ENCODE measurements around the gene HTD2. TPM values are rescaled to one million over a fixed set of nuclear protein-coding genes. Genes with fewer than 3 reads are reported as not detected.
"Not testable (repeated sequence)": the region's sequence is repeated elsewhere in the genome, so short reads cannot be mapped to it uniquely, and the experiment has no call there.

The HTD2 gene
- total RNA-seq, 1 experiment from 2014 or later, result 11.4 TPM

DNA sequence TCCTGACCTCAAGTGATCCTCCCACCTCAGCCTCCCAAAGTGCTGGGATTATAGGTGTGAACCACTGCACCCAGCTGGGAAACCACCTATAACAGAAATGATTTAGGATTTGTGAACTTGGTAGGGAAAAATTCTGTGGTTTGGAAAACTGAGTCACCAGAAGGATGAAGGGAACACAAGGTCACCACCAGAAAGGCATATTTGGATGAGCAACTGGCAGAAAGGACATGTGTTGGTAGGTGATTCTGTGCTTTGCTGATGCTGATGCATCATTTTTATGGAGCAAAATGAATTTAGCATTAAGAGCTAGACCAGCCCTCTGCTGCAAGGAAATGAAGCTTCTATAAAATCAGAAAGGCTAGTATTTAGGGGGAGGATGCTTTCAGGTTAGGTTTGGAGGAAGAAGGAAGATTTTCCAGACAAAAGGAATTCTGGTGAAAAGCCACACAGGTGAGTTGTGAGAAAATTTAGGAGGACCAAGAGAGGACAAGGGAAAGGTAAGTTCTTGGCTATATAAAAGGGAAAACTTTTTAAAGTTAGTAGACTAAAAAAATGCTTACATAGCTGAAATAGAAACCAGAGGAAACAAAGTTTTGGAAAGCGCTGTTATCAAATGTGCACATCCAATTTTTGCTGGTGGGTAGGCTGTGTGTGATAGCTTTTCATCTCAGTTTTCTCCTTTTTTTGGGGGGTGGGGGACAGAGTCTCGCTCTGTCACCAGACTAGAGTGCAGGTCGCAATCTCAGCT lies 30.0 kb downstream of the HTD2 start:
- peaks cover 24% of the 10 kb centered on the region for H3K4me1 Mint-ChIP-seq
- H3K27ac Mint-ChIP-seq, result no peak overlapping the region
- TF ChIP-seq MYBL2 (CRISPR knock-in tag; IDR thresholded peaks at IDR 0.05) (no peak), GTF2I (CRISPR knock-in tag; conservative IDR thresholded peaks at IDR 0.05) (no peak), PRRX2 (CRISPR knock-in tag; IDR thresholded peaks at IDR 0.05) (no peak), SMAD3 (CRISPR knock-in tag; IDR thresholded peaks at IDR 0.05; ENCODE audit: borderline replicate concordance) (no peak), FOXP1 (CRISPR knock-in tag; IDR thresholded peaks at IDR 0.05; ENCODE audit: borderline replicate concordance) (no peak), MXD4 (CRISPR knock-in tag; IDR thresholded peaks at IDR 0.05; ENCODE audit: borderline replicate concordance) (no peak)
- TF ChIP-seq, protein P1, sequence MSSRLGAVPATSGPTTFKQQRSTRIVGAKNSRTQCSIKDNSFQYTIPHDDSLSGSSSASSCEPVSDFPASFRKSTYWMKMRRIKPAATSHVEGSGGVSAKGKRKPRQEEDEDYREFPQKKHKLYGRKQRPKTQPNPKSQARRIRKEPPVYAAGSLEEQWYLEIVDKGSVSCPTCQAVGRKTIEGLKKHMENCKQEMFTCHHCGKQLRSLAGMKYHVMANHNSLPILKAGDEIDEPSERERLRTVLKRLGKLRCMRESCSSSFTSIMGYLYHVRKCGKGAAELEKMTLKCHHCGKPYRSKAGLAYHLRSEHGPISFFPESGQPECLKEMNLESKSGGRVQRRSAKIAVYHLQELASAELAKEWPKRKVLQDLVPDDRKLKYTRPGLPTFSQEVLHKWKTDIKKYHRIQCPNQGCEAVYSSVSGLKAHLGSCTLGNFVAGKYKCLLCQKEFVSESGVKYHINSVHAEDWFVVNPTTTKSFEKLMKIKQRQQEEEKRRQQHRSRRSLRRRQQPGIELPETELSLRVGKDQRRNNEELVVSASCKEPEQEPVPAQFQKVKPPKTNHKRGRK (CRISPR knock-in tag; IDR thresholded peaks at IDR 0.05; ENCODE audit: borderline replicate concordance), result no peak
- TF ChIP-seq, protein P2, sequence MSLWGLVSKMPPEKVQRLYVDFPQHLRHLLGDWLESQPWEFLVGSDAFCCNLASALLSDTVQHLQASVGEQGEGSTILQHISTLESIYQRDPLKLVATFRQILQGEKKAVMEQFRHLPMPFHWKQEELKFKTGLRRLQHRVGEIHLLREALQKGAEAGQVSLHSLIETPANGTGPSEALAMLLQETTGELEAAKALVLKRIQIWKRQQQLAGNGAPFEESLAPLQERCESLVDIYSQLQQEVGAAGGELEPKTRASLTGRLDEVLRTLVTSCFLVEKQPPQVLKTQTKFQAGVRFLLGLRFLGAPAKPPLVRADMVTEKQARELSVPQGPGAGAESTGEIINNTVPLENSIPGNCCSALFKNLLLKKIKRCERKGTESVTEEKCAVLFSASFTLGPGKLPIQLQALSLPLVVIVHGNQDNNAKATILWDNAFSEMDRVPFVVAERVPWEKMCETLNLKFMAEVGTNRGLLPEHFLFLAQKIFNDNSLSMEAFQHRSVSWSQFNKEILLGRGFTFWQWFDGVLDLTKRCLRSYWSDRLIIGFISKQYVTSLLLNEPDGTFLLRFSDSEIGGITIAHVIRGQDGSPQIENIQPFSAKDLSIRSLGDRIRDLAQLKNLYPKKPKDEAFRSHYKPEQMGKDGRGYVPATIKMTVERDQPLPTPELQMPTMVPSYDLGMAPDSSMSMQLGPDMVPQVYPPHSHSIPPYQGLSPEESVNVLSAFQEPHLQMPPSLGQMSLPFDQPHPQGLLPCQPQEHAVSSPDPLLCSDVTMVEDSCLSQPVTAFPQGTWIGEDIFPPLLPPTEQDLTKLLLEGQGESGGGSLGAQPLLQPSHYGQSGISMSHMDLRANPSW (CRISPR knock-in tag; conservative IDR thresholded peaks at IDR 0.05; ENCODE audit: low read depth), result no peak
- TF ChIP-seq, protein P3, sequence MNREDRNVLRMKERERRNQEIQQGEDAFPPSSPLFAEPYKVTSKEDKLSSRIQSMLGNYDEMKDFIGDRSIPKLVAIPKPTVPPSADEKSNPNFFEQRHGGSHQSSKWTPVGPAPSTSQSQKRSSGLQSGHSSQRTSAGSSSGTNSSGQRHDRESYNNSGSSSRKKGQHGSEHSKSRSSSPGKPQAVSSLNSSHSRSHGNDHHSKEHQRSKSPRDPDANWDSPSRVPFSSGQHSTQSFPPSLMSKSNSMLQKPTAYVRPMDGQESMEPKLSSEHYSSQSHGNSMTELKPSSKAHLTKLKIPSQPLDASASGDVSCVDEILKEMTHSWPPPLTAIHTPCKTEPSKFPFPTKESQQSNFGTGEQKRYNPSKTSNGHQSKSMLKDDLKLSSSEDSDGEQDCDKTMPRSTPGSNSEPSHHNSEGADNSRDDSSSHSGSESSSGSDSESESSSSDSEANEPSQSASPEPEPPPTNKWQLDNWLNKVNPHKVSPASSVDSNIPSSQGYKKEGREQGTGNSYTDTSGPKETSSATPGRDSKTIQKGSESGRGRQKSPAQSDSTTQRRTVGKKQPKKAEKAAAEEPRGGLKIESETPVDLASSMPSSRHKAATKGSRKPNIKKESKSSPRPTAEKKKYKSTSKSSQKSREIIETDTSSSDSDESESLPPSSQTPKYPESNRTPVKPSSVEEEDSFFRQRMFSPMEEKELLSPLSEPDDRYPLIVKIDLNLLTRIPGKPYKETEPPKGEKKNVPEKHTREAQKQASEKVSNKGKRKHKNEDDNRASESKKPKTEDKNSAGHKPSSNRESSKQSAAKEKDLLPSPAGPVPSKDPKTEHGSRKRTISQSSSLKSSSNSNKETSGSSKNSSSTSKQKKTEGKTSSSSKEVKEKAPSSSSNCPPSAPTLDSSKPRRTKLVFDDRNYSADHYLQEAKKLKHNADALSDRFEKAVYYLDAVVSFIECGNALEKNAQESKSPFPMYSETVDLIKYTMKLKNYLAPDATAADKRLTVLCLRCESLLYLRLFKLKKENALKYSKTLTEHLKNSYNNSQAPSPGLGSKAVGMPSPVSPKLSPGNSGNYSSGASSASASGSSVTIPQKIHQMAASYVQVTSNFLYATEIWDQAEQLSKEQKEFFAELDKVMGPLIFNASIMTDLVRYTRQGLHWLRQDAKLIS (CRISPR knock-in tag; IDR thresholded peaks at IDR 0.05; ENCODE audit: borderline replicate concordance), result no peak
- H3K4me3 Mint-ChIP-seq, result no peak overlapping the region
- no peaks in the 10 kb centered on the region for H3K36me3 Mint-ChIP-seq
- ChIA-PET POLR2A (no interaction called here), CTCF (interaction anchor here (1.4 to 1.6 kb wide), 3 partner anchors 30 to 159 kb away, joined by 3 to 6 read pairs (median 6); partner anchors contain the start of genes HTD2, KCTD6 and RPP14)
- DNase-seq (ENCODE audit: low spot score), result no peak
- no peaks in the 10 kb centered on the region for H3K9me3 Mint-ChIP-seq
- peaks cover 23% of the 10 kb centered on the region for H3K27me3 Mint-ChIP-seq (ENCODE audit: low read depth)
- ATAC-seq, result no peak

DNA sequence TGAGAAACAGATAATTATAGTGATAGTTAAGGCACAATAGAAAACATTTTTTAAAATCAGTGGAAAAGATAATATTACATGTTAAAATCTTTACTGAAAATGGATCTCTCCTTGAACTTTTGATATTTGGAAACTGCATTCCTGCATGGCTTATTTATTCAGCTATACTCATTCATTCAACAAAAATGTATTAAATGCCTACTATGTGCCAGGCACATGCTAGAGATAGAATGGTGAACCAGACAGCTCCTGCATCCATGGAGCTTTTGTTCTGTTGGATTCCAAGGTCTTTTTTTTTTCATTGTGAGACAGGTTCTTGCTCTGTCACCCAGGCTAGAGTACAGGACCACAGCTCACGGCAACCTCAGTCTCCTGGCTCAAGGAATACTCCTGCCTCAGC lies 30.9 kb downstream of the HTD2 start:
- ChIA-PET CTCF (no interaction called here), POLR2A (interaction anchor here (0.6 kb wide), 1 partner anchor 330 kb away, joined by 9 read pairs; no protein-coding TSS in a partner anchor)
- H3K4me3 Mint-ChIP-seq, result no peak overlapping the region
- ATAC-seq (no peak), DNase-seq (ENCODE audit: low spot score) (no peak)
- no peak for TF ChIP-seq ZNF121 (CRISPR knock-in tag; IDR thresholded peaks at IDR 0.05)
- TF ChIP-seq ZNF317 (CRISPR knock-in tag; IDR thresholded peaks at IDR 0.05; ENCODE audit: borderline replicate concordance, low read depth), result no peak
- TF ChIP-seq KAT7 (CRISPR knock-in tag; IDR thresholded peaks at IDR 0.05; ENCODE audit: borderline replicate concordance), result no peak
- TF ChIP-seq, protein P4, sequence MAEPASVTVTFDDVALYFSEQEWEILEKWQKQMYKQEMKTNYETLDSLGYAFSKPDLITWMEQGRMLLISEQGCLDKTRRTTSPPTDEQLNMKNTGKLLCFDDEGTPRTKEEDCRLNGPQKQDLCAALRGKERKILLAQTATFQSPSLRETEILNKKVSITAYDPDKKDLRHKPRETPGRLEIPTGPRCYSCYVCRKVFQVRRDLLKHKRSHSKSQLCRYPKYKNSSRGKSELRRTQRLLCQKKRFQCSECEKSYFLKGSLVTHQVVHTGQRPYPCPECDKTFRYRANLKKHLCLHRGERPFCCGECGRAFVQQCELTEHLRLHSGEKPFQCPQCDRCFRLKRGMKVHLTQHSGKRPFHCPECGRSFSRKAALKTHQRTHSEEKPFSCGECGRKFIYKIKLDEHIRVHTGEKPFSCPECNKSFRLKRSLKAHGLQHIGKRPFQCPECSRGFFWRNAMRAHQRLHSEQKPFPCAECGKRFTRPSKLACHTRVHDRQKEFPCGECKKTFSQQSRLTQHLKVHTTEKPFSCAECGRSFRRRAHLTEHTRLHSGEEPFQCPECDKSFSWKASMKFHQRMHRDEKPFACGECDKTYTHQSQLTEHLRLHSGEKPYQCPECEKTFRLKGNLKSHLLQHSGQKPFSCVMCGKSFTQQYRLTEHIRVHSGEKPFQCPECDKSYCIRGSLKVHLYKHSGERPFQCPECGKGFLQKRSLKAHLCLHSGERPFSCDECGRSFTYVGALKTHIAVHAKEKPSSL (CRISPR knock-in tag; conservative IDR thresholded peaks at IDR 0.05), result no peak
- no peak for TF ChIP-seq RELA (CRISPR knock-in tag; IDR thresholded peaks at IDR 0.05; ENCODE audit: borderline replicate concordance)
- TF ChIP-seq, protein P5, sequence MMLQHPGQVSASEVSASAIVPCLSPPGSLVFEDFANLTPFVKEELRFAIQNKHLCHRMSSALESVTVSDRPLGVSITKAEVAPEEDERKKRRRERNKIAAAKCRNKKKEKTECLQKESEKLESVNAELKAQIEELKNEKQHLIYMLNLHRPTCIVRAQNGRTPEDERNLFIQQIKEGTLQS (CRISPR knock-in tag; conservative IDR thresholded peaks at IDR 0.05), result no peak
- no peak for TF ChIP-seq FOXJ3 (CRISPR knock-in tag; IDR thresholded peaks at IDR 0.05; ENCODE audit: borderline replicate concordance)
- TF ChIP-seq, protein P6, sequence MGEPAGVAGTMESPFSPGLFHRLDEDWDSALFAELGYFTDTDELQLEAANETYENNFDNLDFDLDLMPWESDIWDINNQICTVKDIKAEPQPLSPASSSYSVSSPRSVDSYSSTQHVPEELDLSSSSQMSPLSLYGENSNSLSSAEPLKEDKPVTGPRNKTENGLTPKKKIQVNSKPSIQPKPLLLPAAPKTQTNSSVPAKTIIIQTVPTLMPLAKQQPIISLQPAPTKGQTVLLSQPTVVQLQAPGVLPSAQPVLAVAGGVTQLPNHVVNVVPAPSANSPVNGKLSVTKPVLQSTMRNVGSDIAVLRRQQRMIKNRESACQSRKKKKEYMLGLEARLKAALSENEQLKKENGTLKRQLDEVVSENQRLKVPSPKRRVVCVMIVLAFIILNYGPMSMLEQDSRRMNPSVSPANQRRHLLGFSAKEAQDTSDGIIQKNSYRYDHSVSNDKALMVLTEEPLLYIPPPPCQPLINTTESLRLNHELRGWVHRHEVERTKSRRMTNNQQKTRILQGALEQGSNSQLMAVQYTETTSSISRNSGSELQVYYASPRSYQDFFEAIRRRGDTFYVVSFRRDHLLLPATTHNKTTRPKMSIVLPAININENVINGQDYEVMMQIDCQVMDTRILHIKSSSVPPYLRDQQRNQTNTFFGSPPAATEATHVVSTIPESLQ (CRISPR knock-in tag; IDR thresholded peaks at IDR 0.05), result no peak
- no peak for TF ChIP-seq GRHL2 (CRISPR knock-in tag; IDR thresholded peaks at IDR 0.05; ENCODE audit: insufficient replicate concordance, severe bottlenecking)
- H3K9me3 Mint-ChIP-seq, result no peaks in the 10 kb centered on the region
- no peaks in the 10 kb centered on the region for H3K36me3 Mint-ChIP-seq
- peaks cover 19% of the 10 kb centered on the region for H3K4me1 Mint-ChIP-seq
- H3K27ac Mint-ChIP-seq, result no peak overlapping the region
- H3K27me3 Mint-ChIP-seq (ENCODE audit: low read depth), result peaks cover 14% of the 10 kb centered on the region

DNA sequence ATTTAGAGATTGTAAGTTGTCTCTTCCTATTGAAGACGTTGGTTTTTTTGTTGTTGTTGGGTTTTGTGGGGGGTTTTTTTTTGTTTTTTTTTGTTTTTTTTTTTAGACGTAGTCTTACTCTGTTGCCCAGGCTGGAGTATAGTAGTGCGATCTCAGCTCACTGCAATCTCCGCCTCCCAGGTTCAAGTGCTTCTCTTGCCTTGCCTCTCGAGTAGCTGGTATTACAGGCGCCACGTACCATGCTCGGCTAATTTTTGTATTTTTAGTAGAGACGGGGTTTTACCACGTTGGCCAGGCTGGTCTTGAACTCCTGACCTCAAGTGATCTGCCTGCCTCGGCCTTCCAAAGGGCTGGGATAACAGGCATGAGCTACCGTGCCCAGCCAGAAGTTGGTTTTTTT lies 32.8 kb downstream of the HTD2 start:
- H3K4me1 Mint-ChIP-seq; H3K27me3 Mint-ChIP-seq (ENCODE audit: low read depth); H3K4me3 Mint-ChIP-seq; ATAC-seq; H3K9me3 Mint-ChIP-seq; POLR2A ChIA-PET; H3K27ac Mint-ChIP-seq; DNase-seq (ENCODE audit: low spot score); H3K36me3 Mint-ChIP-seq: not testable (repeated sequence)
- CTCF ChIA-PET, result interaction anchor here (1.2 kb wide), 1 partner anchor 76 kb away, joined by 3 read pairs; no protein-coding TSS in a partner anchor
